GM12891 (cell line): ENCODE data around the gene CES1. TPM values are rescaled to one million over a fixed set of nuclear protein-coding genes. Genes with fewer than 3 reads are reported as not detected.
"Not testable (repeated sequence)": the region's sequence is repeated elsewhere in the genome, so short reads cannot be mapped to it uniquely, and the experiment has no call there.

Experiments
- DNase-seq: peaks from one replicate; pipeline ENCODE4 v3.0.0; 2011; ENCODE audit warnings: low spot score; ENCODE audit not compliant: insufficient read length
- FAIRE-seq: peaks from 2 replicates; lab custom pipeline; 2011; peaks lifted over from hg19 to GRCh38; lab: Jason Lieb, UNC
- PAX5 ChIP-seq: IDR thresholded peaks from 2 replicates; pipeline ENCODE4 v1.6.1; 2011; ENCODE audit warnings: low read length, moderate library complexity, mild to moderate bottlenecking; ENCODE audit not compliant: insufficient read depth, severe bottlenecking
- POLR2A ChIP-seq: IDR thresholded peaks from 2 replicates; pipeline ENCODE4 v1.6.1; 2011; ENCODE audit warnings: low read depth, low read length, control low read depth
- POLR2AphosphoS5 ChIP-seq: IDR thresholded peaks from 2 replicates; pipeline ENCODE4 v1.6.1; 2011; ENCODE audit warnings: low read depth, low read length, control low read depth
- POU2F2 ChIP-seq: IDR thresholded peaks from 2 replicates; pipeline ENCODE4 v1.6.1; 2011; ENCODE audit warnings: low read depth, mild to moderate bottlenecking, control low read depth, low read length, moderate library complexity
- SPI1 ChIP-seq: IDR thresholded peaks from 2 replicates; pipeline ENCODE4 v1.6.1; 2011; ENCODE audit warnings: low read depth, low read length, control low read depth
- TAF1 ChIP-seq: IDR thresholded peaks from 2 replicates; pipeline ENCODE4 v1.6.1; 2011; ENCODE audit warnings: low read depth, low read length, control low read depth
- polyA plus RNA-seq: library from polyadenylated mRNA; unstranded; fragments of >200 nt; gene quantifications from one replicate; pipeline ENCODE4 v1.2.1, GENCODE V29; 2012; ENCODE audit warnings: low read depth, missing spikeins, inconsistent platforms; ENCODE audit not compliant: missing spikeins

CES1 gene
- not detected for polyA plus RNA-seq

GRCh38 chr16:55832773-55833691 is at the start of gene CES1:
Gene CES1 (minus strand): TSS chr16:55833096. CDS start chr16:55833055, 41 bp downstream.
- DNase-seq: no peak
- no peak for TF ChIP-seq POLR2A
- no peak for TF ChIP-seq POLR2AphosphoS5
- no peak for TF ChIP-seq PAX5
- no peak for TF ChIP-seq SPI1
- TF ChIP-seq TAF1: no peak
- no peak for TF ChIP-seq POU2F2
- no peak for FAIRE-seq

GRCh38 chr16:55876854-55877253 is 44.0 kb upstream of the CES1 start:
- TF ChIP-seq POLR2AphosphoS5 (no peak), POU2F2 (no peak)
- FAIRE-seq (no peak), DNase-seq (no peak)

GRCh38 chr16:55875273-55875672 is 42.4 kb upstream of the CES1 start, which contains the start of gene CES5A:
Gene CES5A (minus strand): TSS chr16:55875373. CDS start chr16:55875221, 152 bp downstream.
- DNase-seq (no peak), FAIRE-seq (no peak)
- no peak for TF ChIP-seq TAF1
- TF ChIP-seq POLR2AphosphoS5: no peak
- no peak for TF ChIP-seq PAX5
- no peak for TF ChIP-seq SPI1
- no peak for TF ChIP-seq POLR2A
- TF ChIP-seq POU2F2: no peak

- FAIRE-seq: no peak
- DNase-seq: no peak
- TF ChIP-seq POU2F2 (no peak), SPI1 (no peak), POLR2A (no peak), POLR2AphosphoS5 (no peak), PAX5 (no peak), TAF1 (no peak)
These were observed 40.2 kb upstream of the CES1 start for GRCh38 chr16:55873122-55873521.

GRCh38 chr16:55872130-55872529 is 39.2 kb upstream of the CES1 start:
- no peak for DNase-seq
- no peak for TF ChIP-seq POU2F2
- no peak for TF ChIP-seq SPI1
- TF ChIP-seq POLR2AphosphoS5: no peak
- no peak for TF ChIP-seq PAX5
- TF ChIP-seq TAF1: no peak
- no peak for TF ChIP-seq POLR2A
- no peak for FAIRE-seq

- TF ChIP-seq POLR2A (no peak), POLR2AphosphoS5 (no peak), SPI1 (no peak), POU2F2 (no peak), TAF1 (no peak), PAX5 (no peak)
- DNase-seq: no peak
- FAIRE-seq: no peak
These were observed 38.6 kb upstream of the CES1 start for GRCh38 chr16:55871411-55872038.

GRCh38 chr16:55868980-55869379 is 36.1 kb upstream of the CES1 start:
- no peak for FAIRE-seq
- TF ChIP-seq TAF1 (no peak), POLR2A (no peak), POLR2AphosphoS5 (no peak), SPI1 (no peak), POU2F2 (no peak), PAX5 (no peak)
- no peak for DNase-seq

GRCh38 chr16:55868137-55868536 is 35.2 kb upstream of the CES1 start:
- FAIRE-seq (no peak), DNase-seq (no peak)
- no peak for TF ChIP-seq POLR2AphosphoS5
- TF ChIP-seq POLR2A: no peak
- no peak for TF ChIP-seq POU2F2
- TF ChIP-seq SPI1: no peak
- TF ChIP-seq PAX5: no peak
- TF ChIP-seq TAF1: no peak

- no peak for TF ChIP-seq POU2F2
- no peak for TF ChIP-seq POLR2A
- no peak for TF ChIP-seq SPI1
- TF ChIP-seq PAX5: no peak
- no peak for TF ChIP-seq TAF1
- TF ChIP-seq POLR2AphosphoS5: no peak
- FAIRE-seq (no peak), DNase-seq (no peak)
These were observed 28.4 kb upstream of the CES1 start for GRCh38 chr16:55861288-55861687.

GRCh38 chr16:55857650-55858049 is 24.8 kb upstream of the CES1 start:
- not testable (repeated sequence) for DNase-seq, FAIRE-seq

- TF ChIP-seq POU2F2: no peak
- TF ChIP-seq TAF1: no peak
- no peak for TF ChIP-seq PAX5
- TF ChIP-seq POLR2AphosphoS5: no peak
- TF ChIP-seq SPI1: no peak
- TF ChIP-seq POLR2A: no peak
- FAIRE-seq (no peak), DNase-seq (no peak)
These were observed 24.1 kb upstream of the CES1 start for GRCh38 chr16:55856950-55857349.
